A549 (cell line): ENCODE results near the gene ARHGAP42. TPM values are rescaled to one million over a fixed set of nuclear protein-coding genes. Genes with fewer than 3 reads are reported as not detected.

Experiments
- ATAC-seq, 2 experiments: fragments of 200-7000 bp in 1 of 2; fragments of >200 bp in 1 of 2; cut with Nextera tagmentation in 1 of 2; cut with Tn5 transposase in 1 of 2; 3 replicates each; pipeline versions ENCODE4 v1.8.0 to v1.9.1; 2018 to 2020; ENCODE audit warnings: mild to moderate bottlenecking in 1 of 2, moderate library complexity in 1 of 2
- CTCF ChIA-PET: fragments of 300-600 bp; sonication (Branson Sonifier 250); formaldehyde crosslinking; extraction: SDS; loops from one replicate; lab custom pipeline; 2021; ENCODE audit warnings: antibody characterized with exemption, inconsistent platforms; lab: Yijun Ruan, JAX
- POLR2A ChIA-PET: fragments of 350-600 bp; formaldehyde crosslinking; extraction: SDS; loops from one replicate; lab custom pipeline; 2021; ENCODE audit warnings: antibody characterized with exemption, inconsistent platforms; lab: Yijun Ruan, JAX
- DNase-seq, 2 experiments: peaks; one replicate each; pipeline versions ENCODE4 v3.0.0 to v3.0.0-alpha.2; 2011 to 2016; ENCODE audit warnings: low read depth in 1 of 2, low spot score in 1 of 2
- FAIRE-seq: peaks from 2 replicates; lab custom pipeline; 2011; peaks lifted over from hg19 to GRCh38; lab: Jason Lieb, UNC
- H3K27ac ChIP-seq, 2 experiments: fragments of >200 bp; sonication (Bioruptor Twin); formaldehyde crosslinking; 3 replicates each; pipeline ENCODE4 v1.5.1; 2016 to 2017
- H3K4me1 ChIP-seq: fragments of >200 bp; sonication (Bioruptor Twin); formaldehyde crosslinking; 3 replicates; pipeline ENCODE4 v1.6.1; 2016
- H3K4me2 ChIP-seq: fragments of >200 bp; sonication (Bioruptor Twin); formaldehyde crosslinking; 3 replicates; pipeline ENCODE4 v1.6.1; 2016
- H3K4me3 ChIP-seq: fragments of >200 bp; sonication (Bioruptor Twin); formaldehyde crosslinking; 3 replicates; pipeline ENCODE4 v1.5.1; 2016
- H3K9me3 ChIP-seq: fragments of >200 bp; sonication (Bioruptor Twin); formaldehyde crosslinking; 3 replicates; pipeline ENCODE4 v1.6.1; 2016
- CBX8 ChIP-seq: fragments of 200-600 bp; sonication (generic); IDR thresholded peaks from 2 replicates; pipeline ENCODE4 v1.6.1; 2016
- E2F6 ChIP-seq: IDR thresholded peaks from 2 replicates; pipeline ENCODE4 v1.6.1; 2012; ENCODE audit warnings: low read depth, borderline replicate concordance
- ESRRA ChIP-seq: fragments of 150-350 bp; IDR thresholded peaks from 2 replicates; pipeline ENCODE4 v1.6.1; 2014; ENCODE audit warnings: mild to moderate bottlenecking, low read length, borderline replicate concordance
- GATA3 ChIP-seq: IDR thresholded peaks from 2 replicates; pipeline ENCODE4 v1.6.1; 2012; ENCODE audit warnings: borderline replicate concordance
- HDAC2 ChIP-seq: fragments of 200-600 bp; sonication (generic); IDR thresholded peaks from 2 replicates; pipeline ENCODE4 v1.6.1; 2016
- HOXB13 ChIP-seq: fragments of 250-450 bp; sonication (Bioruptor Pico); IDR thresholded peaks from 2 replicates; pipeline ENCODE4 v1.5.0; 2020; ENCODE audit warnings: low read depth, mild to moderate bottlenecking, moderate library complexity
- KDM5A ChIP-seq: fragments of 200-600 bp; sonication (generic); IDR thresholded peaks from 2 replicates; pipeline ENCODE4 v1.6.1; 2016; ENCODE audit warnings: antibody characterized with exemption, mild to moderate bottlenecking
- NFE2L2 ChIP-seq: fragments of 150-350 bp; conservative IDR thresholded peaks from 2 replicates; pipeline ENCODE4 v1.6.1; 2014; ENCODE audit warnings: low read length
- PHF8 ChIP-seq: fragments of 200-600 bp; sonication (generic); IDR thresholded peaks from 2 replicates; pipeline ENCODE4 v1.6.1; 2016; ENCODE audit warnings: low read depth, mild to moderate bottlenecking, antibody characterized with exemption, moderate library complexity, borderline replicate concordance
- RARB ChIP-seq: fragments of 250-450 bp; sonication (Bioruptor Pico); IDR thresholded peaks from 2 replicates; pipeline ENCODE4 v1.8.0; 2021; ENCODE audit warnings: mild to moderate bottlenecking, moderate library complexity
- REST ChIP-seq: fragments of 200-600 bp; sonication (generic); IDR thresholded peaks from 2 replicates; pipeline ENCODE4 v1.6.1; 2016; ENCODE audit warnings: antibody characterized with exemption, mild to moderate bottlenecking, moderate library complexity
- RFX5 ChIP-seq: fragments of 450-650 bp; IDR thresholded peaks from 2 replicates; pipeline ENCODE4 v1.7.1; 2014; ENCODE audit warnings: antibody characterized with exemption, mild to moderate bottlenecking, moderate library complexity
- SMC3 ChIP-seq: fragments of >200 bp; sonication (Bioruptor Twin); formaldehyde crosslinking; IDR thresholded peaks from 3 replicates; pipeline ENCODE4 v1.6.1; 2018; ENCODE audit warnings: inconsistent platforms
- USF2 ChIP-seq: fragments of 450-650 bp; IDR thresholded peaks from 2 replicates; pipeline ENCODE4 v1.6.1; 2014; ENCODE audit warnings: antibody characterized with exemption
- ZC3H11A ChIP-seq: fragments of 450-650 bp; IDR thresholded peaks from 2 replicates; pipeline ENCODE4 v1.6.1; 2014; ENCODE audit warnings: antibody characterized with exemption, mild to moderate bottlenecking
- ZFP36 ChIP-seq: fragments of 450-650 bp; IDR thresholded peaks from 2 replicates; pipeline ENCODE4 v1.6.1; 2014; ENCODE audit warnings: borderline replicate concordance; ENCODE audit not compliant: partially characterized antibody
- ZNF302 ChIP-seq: fragments of 250-450 bp; sonication (Bioruptor Pico); IDR thresholded peaks from 2 replicates; pipeline ENCODE4 v1.9.0; 2021; ENCODE audit warnings: inconsistent platforms, mild to moderate bottlenecking, moderate library complexity
- WGBS: methylation state at CpG from one replicate; pipeline ENCODE4 v1.1.6; 2017; ENCODE audit errors: missing lambda C conversion rate; 5-methylcytosine and 5-hydroxymethylcytosine counted together
- polyA plus RNA-seq, 4 experiments: library from polyadenylated mRNA; depleted of rRNA in 3 of 4; stranded (reverse); fragments of >200 nt; fragmentation: RNase III in 1 of 4; extraction: RNeasy Plus Mini Kit Qiagen cat#74134 plus additional on column Dnase treatment in 1 of 4; gene quantifications; 2 replicates in 3 of 4; 3 replicates in 1 of 4; pipeline ENCODE4 v1.2.3, GENCODE V29; 2011 to 2017
- TF ChIP-seq, protein P1 (sequence below): fragments of 150-350 bp; IDR thresholded peaks from 2 replicates; pipeline ENCODE4 v1.6.1; 2014; ENCODE audit warnings: low read depth, mild to moderate bottlenecking, low read length
- TF ChIP-seq, protein P2 (sequence below): fragments of >200 bp; sonication (Bioruptor Twin); formaldehyde crosslinking; IDR thresholded peaks from 2 replicates; pipeline ENCODE4 v1.6.1; 2016

The ARHGAP42 gene
- polyA plus RNA-seq, 2 of the 4 experiments (the other 2 are of a cell fraction), result 5.1 to 17.0 TPM

GRCh38 chr11:100760744-100761143 is 73.7 kb downstream of the ARHGAP42 start (continued):
- no peak for TF ChIP-seq ZNF302
- no peak for TF ChIP-seq RARB (CRISPR knock-in tag)
- no peak for TF ChIP-seq ESRRA
- no peak for TF ChIP-seq NFE2L2

DNA sequence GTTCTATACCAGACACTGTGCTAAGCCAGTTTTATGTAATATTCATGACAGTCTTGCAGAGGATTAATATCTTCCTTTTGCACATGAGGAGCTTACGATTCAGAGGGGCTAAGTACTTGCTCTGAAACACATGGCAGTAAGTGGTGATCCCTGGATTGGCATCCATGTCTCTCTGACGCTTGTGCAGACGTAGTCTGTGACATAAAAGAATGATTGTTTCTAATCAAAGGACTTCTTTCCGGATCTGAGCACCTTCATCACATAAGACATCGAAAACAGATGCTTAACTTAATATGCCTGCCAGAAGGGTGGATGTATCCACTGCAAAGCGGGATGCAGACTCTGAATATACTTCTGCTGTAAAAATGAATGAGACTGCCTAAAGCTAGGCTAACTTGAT is 74.8 kb downstream of the ARHGAP42 start:
- Histone ChIP-seq H3K4me1 (peaks cover 10% of the 10 kb centered on the region; the same call in 1 of the 3 replicates), H3K4me2 (no peak overlapping the region)
- DNase-seq (no peak), FAIRE-seq (no peak)
- WGBS, result 93% methylated on average over 6 of the region's 6 CpGs
- TF ChIP-seq E2F6, result no peak
- TF ChIP-seq, all 56 proteins: peak for 0
- Histone ChIP-seq H3K9me3 (no peaks in the 10 kb centered on the region), H3K4me3 (no peak overlapping the region), H3K27ac (no peak overlapping the region)
- POLR2A ChIA-PET, result no interaction called here
- no peak for ATAC-seq
- CTCF ChIA-PET, result no interaction called here

- Histone ChIP-seq H3K4me2 (no peak overlapping the region), H3K27ac (no peak overlapping the region), H3K4me3 (no peak overlapping the region), H3K9me3 (no peaks in the 10 kb centered on the region), H3K4me1 (peaks cover 25% of the 10 kb centered on the region)
- CTCF ChIA-PET, result interaction anchor here (1.2 kb wide), 1 partner anchor 36 kb away, joined by 3 read pairs; no protein-coding TSS in a partner anchor
- FAIRE-seq (no peak), DNase-seq (no peak), ATAC-seq (no peak)
- WGBS, result 94% methylated on average over 2 of the region's 2 CpGs
- TF ChIP-seq KDM5A (no peak), ZC3H11A (no peak), CBX8 (no peak), REST (no peak), HOXB13 (CRISPR knock-in tag) (no peak), SMC3 (no peak), HDAC2 (no peak), PHF8 (no peak), ZFP36 (no peak)
- POLR2A ChIA-PET, result no interaction called here
These were observed 79.7 kb downstream of the ARHGAP42 start for GRCh38 chr11:100766764-100767163.

GRCh38 chr11:100769165-100769564 is 82.1 kb downstream of the ARHGAP42 start:
- Histone ChIP-seq H3K4me2 (peak overlapping the region; percentile 29), H3K4me3 (no peak overlapping the region), H3K9me3 (no peaks in the 10 kb centered on the region), H3K27ac (peak overlapping the region in 1 of 2 experiments; percentile 12; a peak in 2 of 6 replicates), H3K4me1 (peaks cover 28% of the 10 kb centered on the region)
- WGBS, result 43% methylated on average over 1 of the region's 1 CpG
- ChIA-PET POLR2A (no interaction called here), CTCF (interaction anchor here (0.6 to 2.1 kb wide), 3 partner anchors 9 to 86 kb away, joined by 3 to 6 read pairs (median 3); no protein-coding TSS in a partner anchor)
- ATAC-seq, result no peak; a peak in 2 of 6 replicates
- TF ChIP-seq USF2 (no peak), GATA3 (no peak), RFX5 (no peak)
- TF ChIP-seq, protein P1, sequence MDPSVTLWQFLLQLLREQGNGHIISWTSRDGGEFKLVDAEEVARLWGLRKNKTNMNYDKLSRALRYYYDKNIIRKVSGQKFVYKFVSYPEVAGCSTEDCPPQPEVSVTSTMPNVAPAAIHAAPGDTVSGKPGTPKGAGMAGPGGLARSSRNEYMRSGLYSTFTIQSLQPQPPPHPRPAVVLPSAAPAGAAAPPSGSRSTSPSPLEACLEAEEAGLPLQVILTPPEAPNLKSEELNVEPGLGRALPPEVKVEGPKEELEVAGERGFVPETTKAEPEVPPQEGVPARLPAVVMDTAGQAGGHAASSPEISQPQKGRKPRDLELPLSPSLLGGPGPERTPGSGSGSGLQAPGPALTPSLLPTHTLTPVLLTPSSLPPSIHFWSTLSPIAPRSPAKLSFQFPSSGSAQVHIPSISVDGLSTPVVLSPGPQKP, result no peak
- TF ChIP-seq, protein P2, sequence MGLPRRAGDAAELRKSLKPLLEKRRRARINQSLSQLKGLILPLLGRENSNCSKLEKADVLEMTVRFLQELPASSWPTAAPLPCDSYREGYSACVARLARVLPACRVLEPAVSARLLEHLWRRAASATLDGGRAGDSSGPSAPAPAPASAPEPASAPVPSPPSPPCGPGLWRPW, result no peak
- no peak for FAIRE-seq
- DNase-seq, result no peak
